Measurements from ENCODE around the gene UCKL1.

GRCh38 chr20:63908008-63908682, 48.1 kb downstream of the UCKL1 start:
- TF ChIP-seq POLR2AphosphoS5 (IDR thresholded peaks at IDR 0.05; ENCODE audit: low read depth, low read length) (no peak), CTCF (IDR thresholded peaks at IDR 0.05) (no peak)
